HL-60 (cell line): ENCODE measurements around the gene BMP7.
"Not testable (repeated sequence)": the region's sequence is repeated elsewhere in the genome, so short reads cannot be mapped to it uniquely, and the experiment has no call there.

Source experiments
- DNase-seq, 2 experiments: peaks; one replicate each; pipeline ENCODE4 v3.0.0-alpha.2; 2010 to 2020; ENCODE audit warnings: low read depth in 1 of 2, low spot score in 1 of 2
- H3K27ac ChIP-seq: fragments of 250-450 bp; sonication (Bioruptor Pico); replicated peaks from 2 replicates; pipeline ENCODE4 v1.5.1; 2020; ENCODE audit warnings: mild to moderate bottlenecking, moderate library complexity
- H3K27me3 ChIP-seq: fragments of 250-450 bp; sonication (Bioruptor Pico); 2 replicates; pipeline ENCODE4 v1.5.1; 2021; ENCODE audit warnings: mild to moderate bottlenecking, moderate library complexity; ENCODE audit not compliant: insufficient read depth, poor library complexity, severe bottlenecking
- H3K4me3 ChIP-seq: replicated peaks from 2 replicates; pipeline ENCODE4 v1.5.1; 2011; ENCODE audit warnings: mild to moderate bottlenecking, control low read depth, low read length; ENCODE audit not compliant: insufficient read depth
- CTCF ChIP-seq: IDR thresholded peaks from one replicate; pipeline ENCODE4 v1.5.1; 2011; ENCODE audit warnings: low read length, control low read depth, inconsistent platforms; ENCODE audit not compliant: insufficient read depth
- GABPA ChIP-seq: IDR thresholded peaks from 2 replicates; pipeline ENCODE4 v1.6.1; 2012; ENCODE audit warnings: low read depth
- POLR2AphosphoS5 ChIP-seq: IDR thresholded peaks from 2 replicates; pipeline ENCODE4 v1.6.1; 2012; ENCODE audit warnings: low read depth
- REST ChIP-seq: IDR thresholded peaks from 2 replicates; pipeline ENCODE4 v1.6.1; 2012; ENCODE audit warnings: low read depth; ENCODE audit not compliant: insufficient replicate concordance
- SPI1 ChIP-seq: IDR thresholded peaks from 2 replicates; pipeline ENCODE4 v1.6.1; 2012; ENCODE audit warnings: low read depth, mild to moderate bottlenecking, borderline replicate concordance

The BMP7 gene

GRCh38 chr20:57158474-57158873 is 108.0 kb downstream of the BMP7 start:
- Histone ChIP-seq H3K4me3 (no peak overlapping the region), H3K27me3 (no peaks in the 10 kb centered on the region), H3K27ac (no peak overlapping the region)
- TF ChIP-seq REST (no peak), POLR2AphosphoS5 (no peak)
- no peak for DNase-seq

- H3K27me3 ChIP-seq, H3K27ac ChIP-seq, DNase-seq, H3K4me3 ChIP-seq: not testable (repeated sequence)
Observed at GRCh38 chr20:57157787-57158186, 108.7 kb downstream of the BMP7 start.

- DNase-seq, result no peak
- no peak for TF ChIP-seq POLR2AphosphoS5
- no peak for TF ChIP-seq SPI1
- TF ChIP-seq CTCF, result no peak
- no peak for TF ChIP-seq REST
- TF ChIP-seq GABPA, result no peak
- Histone ChIP-seq H3K27ac (no peak overlapping the region), H3K4me3 (no peak overlapping the region), H3K27me3 (no peaks in the 10 kb centered on the region)
Observed at GRCh38 chr20:57157106-57157691, 109.2 kb downstream of the BMP7 start.

GRCh38 chr20:57156011-57156729 is 110.3 kb downstream of the BMP7 start:
- no peak overlapping the region for H3K27ac ChIP-seq
- no peaks in the 10 kb centered on the region for H3K27me3 ChIP-seq
- TF ChIP-seq CTCF (no peak), SPI1 (no peak), POLR2AphosphoS5 (no peak), REST (no peak)
- no peak for DNase-seq
- H3K4me3 ChIP-seq, result no peak overlapping the region
